ENCODE measurements around the gene IGFALS. TPM values are rescaled to one million over a fixed set of nuclear protein-coding genes. Genes with fewer than 3 reads are reported as not detected.

Gene IGFALS
- total RNA-seq, 3 donors from 2014 or later = 0.18 TPM; not detected in 2

DNA sequence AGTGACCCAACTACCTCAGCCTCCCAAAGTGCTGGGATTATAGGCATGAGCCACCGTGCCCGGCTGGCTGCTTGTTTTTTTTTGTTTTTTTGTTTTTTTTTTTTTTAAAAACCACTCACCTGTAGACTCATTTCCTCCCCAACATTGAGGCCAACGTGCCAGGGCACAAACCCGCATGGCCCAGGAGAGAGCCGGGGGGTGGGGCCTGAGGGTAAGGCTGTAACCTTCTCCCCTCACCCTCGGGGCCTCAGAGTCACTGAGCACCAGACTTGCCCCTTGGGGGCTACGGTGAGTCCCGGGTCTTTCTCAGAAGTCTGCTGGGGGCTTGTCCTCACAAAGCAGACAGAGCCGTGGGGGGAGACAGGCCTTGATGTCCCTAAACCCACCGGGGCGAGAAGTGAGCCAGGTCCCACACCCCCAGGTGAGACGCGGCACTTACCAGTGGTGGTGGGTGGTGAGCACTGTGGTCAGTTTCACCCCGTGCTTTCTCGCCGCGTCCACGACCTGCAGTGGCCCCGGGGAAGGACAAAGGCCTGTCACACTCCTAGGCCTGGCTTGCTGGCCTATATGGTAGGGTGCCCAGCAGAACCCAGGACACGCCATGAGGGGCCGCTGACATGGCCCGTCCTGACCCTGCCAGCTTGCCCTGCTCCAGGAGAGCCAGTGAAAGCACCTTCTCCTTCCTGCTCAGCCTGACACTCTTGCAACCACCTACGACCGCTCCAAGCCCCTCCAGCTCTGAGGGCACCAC is 28.5 kb upstream of the IGFALS start:
- DNase-seq = no peak
- Mint-ChIP-seq H3K9me3 (no peaks in the 10 kb centered on the region), H3K4me3 (no peak overlapping the region), H3K27me3 (ENCODE audit: low read depth) (no peaks in the 10 kb centered on the region), H3K4me1 (ENCODE audit: low read depth) (peaks cover 19% of the 10 kb centered on the region), H3K36me3 (ENCODE audit: insufficient read depth) (peaks cover 2% of the 10 kb centered on the region)
- ATAC-seq = no peak

DNA sequence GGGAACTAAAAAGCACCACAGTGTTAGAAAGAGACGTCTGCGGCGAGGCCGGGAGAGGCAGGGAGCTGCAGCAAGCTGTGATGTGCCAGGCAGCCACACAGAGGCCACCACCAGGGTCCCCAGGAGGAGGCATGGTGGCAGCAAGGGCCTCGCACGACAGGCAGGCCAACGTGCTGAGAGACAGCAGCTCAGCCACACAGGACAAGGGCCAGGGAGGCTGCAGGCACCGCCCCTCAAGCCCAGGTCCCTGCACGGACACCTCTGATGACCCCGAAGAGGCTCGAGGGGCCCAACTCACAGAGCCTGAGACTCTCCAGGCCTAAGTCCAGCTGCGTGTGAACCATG is 27.4 kb upstream of the IGFALS start:
- peaks cover 2% of the 10 kb centered on the region for H3K36me3 Mint-ChIP-seq (ENCODE audit: insufficient read depth)
- H3K4me3 Mint-ChIP-seq = no peak overlapping the region
- no peaks in the 10 kb centered on the region for H3K9me3 Mint-ChIP-seq
- no peaks in the 10 kb centered on the region for H3K27me3 Mint-ChIP-seq (ENCODE audit: low read depth)
- DNase-seq = no peak
- no peak for ATAC-seq
- peaks cover 18% of the 10 kb centered on the region for H3K4me1 Mint-ChIP-seq (ENCODE audit: low read depth)

DNA sequence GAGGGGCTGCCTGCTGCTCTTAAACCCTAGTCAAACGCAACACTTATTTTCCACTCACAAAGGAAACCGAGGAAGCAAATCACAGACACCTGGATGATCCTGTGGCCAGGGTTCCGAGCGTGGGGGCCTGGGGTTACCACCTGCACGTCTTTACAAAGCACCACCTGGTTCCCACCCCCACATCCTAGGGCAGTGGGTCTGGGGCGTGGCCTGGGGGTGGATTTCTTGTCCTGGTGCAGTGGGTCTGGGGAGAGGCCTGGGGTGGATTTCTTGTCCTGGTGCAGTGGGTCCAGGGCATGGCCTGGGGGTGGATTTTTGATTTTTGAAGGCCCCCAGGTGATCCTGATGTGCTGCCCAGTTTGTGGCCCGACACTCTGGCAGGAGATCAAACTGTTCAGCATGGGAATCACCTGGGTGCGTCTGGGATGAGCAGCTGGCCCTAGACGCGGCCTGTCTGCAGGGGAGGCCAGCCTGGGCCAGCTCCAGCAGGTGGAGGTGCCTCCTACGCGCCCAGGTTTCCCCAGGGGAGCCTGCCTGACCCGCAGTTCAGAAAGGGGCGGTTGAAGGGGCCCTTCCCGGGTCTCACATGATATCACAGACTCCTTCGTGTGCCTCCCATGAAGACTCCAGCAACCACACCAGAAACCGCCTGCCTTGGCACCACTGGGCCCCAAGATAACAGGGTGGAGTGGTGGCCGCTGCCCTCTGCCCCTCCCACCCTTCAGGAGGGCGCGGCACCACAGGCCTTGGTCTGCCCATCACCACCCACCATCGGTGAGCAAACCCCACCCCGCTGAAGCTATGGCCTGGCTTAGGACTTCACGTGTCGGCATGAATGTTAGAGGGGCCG is 26.8 kb upstream of the IGFALS start:
- Mint-ChIP-seq H3K9me3 (no peaks in the 10 kb centered on the region), H3K4me1 (ENCODE audit: low read depth) (peaks cover 12% of the 10 kb centered on the region), H3K36me3 (ENCODE audit: insufficient read depth) (peaks cover 5% of the 10 kb centered on the region), H3K27me3 (ENCODE audit: low read depth) (no peaks in the 10 kb centered on the region), H3K4me3 (no peak overlapping the region)
- no peak for ATAC-seq
- no peak for DNase-seq

DNA sequence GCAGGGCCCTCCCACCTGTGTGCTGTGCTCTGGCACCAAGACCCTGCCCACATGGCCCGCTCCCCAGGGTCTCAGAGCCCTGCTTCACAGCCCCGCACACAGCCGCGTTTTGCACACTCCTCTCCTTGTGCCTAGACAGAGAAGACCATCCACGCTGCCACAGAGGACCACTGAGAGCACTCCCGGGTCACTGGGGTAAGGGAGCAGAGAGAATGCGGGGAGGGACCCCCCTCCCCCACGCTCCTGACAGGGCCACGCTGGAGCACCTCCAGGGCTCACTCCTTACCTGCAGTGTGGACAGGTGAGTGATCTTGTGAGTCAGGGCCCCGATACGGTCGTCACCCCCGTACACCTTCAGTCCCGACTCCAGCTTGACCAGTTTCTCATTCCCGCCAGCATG is 26.1 kb upstream of the IGFALS start:
- peaks cover 9% of the 10 kb centered on the region for H3K36me3 Mint-ChIP-seq (ENCODE audit: insufficient read depth)
- no peak overlapping the region for H3K4me3 Mint-ChIP-seq
- no peak for ATAC-seq
- peaks cover 9% of the 10 kb centered on the region for H3K4me1 Mint-ChIP-seq (ENCODE audit: low read depth)
- H3K9me3 Mint-ChIP-seq = no peaks in the 10 kb centered on the region
- no peak for DNase-seq
- H3K27me3 Mint-ChIP-seq (ENCODE audit: low read depth) = no peaks in the 10 kb centered on the region

DNA sequence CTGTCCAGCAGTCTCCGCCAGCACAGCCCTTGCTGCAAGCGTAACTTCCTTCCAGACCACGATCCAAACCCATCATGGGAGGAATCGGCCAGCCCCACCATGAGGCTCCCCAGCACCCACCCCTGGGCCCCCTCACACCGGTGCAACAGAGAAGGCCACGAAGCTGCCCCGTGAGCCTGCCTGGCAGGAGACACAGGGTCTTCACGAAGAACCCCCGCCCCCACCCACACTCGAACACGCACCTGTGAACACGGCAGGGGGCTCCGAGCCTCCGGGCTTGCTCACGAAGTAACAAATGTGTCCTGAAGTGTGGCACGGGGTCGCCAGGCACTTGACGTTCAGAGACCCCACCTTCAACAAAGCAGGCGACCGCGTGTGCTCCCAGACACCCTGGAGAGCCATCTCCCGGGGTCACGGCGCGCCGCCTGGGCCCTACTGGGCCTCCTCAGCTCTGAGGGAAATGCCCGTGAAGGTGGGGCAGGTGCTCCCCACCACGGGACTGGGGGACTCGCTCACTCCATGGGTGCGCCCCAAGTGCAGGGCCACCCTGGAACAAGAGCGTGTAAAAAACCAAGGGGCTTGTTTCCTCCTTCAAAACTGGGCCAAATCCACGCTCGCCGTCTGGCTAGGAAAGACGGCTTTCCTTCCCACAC is 25.5 kb upstream of the IGFALS start:
- DNase-seq = no peak
- no peaks in the 10 kb centered on the region for H3K27me3 Mint-ChIP-seq (ENCODE audit: low read depth)
- H3K9me3 Mint-ChIP-seq = no peaks in the 10 kb centered on the region
- ATAC-seq = no peak
- H3K4me3 Mint-ChIP-seq = no peak overlapping the region
- H3K36me3 Mint-ChIP-seq (ENCODE audit: insufficient read depth) = peaks cover 9% of the 10 kb centered on the region
- peaks cover 3% of the 10 kb centered on the region for H3K4me1 Mint-ChIP-seq (ENCODE audit: low read depth)

DNA sequence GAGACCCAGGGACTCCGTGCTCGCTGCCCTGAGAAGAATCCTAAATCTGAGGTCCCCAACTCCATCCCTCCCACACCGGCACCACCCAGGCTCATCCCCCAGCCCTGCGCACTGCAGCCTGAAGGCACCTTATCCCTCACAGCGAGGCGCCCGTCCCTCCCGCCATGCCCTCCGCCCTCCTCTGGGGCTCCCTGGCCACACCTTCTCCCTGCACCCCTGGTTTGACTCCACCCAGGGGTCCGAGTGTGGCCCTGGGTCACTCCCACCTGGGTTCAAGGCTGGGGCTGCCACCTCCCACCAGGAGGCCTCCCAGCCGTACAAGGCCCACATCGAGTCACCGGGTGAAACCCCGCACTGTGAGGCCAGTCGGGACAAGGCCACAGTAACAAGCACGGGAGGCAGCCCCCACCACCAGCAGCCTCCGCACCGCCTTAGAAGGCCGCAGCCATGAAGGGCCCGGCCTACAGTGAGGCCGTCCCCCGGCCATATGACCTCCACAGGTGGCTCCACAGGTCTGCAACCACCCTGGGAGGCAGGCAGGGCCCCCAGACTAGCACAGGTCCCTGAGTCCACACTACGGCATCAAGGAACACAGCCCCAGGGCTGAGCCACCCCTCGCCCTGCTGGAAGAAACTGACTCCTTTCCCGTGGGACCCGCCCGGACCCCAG is 24.8 kb upstream of the IGFALS start:
- DNase-seq (no peak), ATAC-seq (no peak)
- Mint-ChIP-seq H3K4me1 (ENCODE audit: low read depth) (peaks cover under 1% of the 10 kb centered on the region), H3K4me3 (no peak overlapping the region), H3K27me3 (ENCODE audit: low read depth) (no peaks in the 10 kb centered on the region), H3K36me3 (ENCODE audit: insufficient read depth) (peaks cover 11% of the 10 kb centered on the region), H3K9me3 (no peaks in the 10 kb centered on the region)

DNA sequence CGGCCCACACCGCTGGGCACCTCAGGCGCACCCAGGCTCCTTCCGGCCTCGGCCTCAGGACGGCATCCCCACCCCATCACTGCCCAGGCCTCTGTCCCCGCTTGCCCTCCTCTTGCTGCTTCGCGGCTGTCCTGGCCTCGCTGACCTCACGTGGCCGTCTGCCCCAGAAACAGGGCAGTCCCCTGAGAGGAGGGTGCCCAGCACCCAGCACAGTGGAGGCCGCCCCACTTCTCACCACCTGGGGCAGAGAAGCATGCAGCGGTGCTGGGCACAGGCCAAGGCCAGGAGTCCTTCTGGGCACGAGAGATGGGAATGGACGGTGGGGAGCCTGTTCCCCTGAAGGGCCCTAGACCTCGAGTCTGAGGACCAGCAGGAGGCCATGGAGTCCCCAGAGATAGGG is 24.2 kb upstream of the IGFALS start:
- peaks cover 11% of the 10 kb centered on the region for H3K36me3 Mint-ChIP-seq (ENCODE audit: insufficient read depth)
- peaks cover 5% of the 10 kb centered on the region for H3K4me1 Mint-ChIP-seq (ENCODE audit: low read depth)
- no peak overlapping the region for H3K4me3 Mint-ChIP-seq

DNA sequence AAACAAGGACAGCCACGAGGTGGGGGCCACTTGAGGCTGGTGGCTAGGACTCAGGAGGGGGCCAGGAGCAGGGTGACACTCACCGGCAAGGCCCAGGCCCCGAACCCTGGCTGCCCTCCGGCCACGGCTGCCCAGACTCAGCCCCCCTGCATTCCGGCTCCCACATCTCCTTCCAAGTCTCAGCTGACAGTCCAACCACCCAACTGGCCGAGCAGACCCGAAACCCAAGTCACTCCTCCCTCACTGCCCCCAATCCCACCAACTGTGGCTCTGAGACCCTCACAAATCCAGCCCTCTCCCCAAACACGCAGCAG is 23.7 kb upstream of the IGFALS start:
- ATAC-seq = no peak
- peaks cover 7% of the 10 kb centered on the region for H3K4me1 Mint-ChIP-seq (ENCODE audit: low read depth)
- H3K27me3 Mint-ChIP-seq (ENCODE audit: low read depth) = no peaks in the 10 kb centered on the region
- peaks cover 11% of the 10 kb centered on the region for H3K36me3 Mint-ChIP-seq (ENCODE audit: insufficient read depth)
- no peak overlapping the region for H3K4me3 Mint-ChIP-seq
- DNase-seq = no peak
- H3K9me3 Mint-ChIP-seq = no peaks in the 10 kb centered on the region

More for the DNA sequence above, 24.2 kb upstream of the IGFALS start:
- ATAC-seq = no peak
- no peak for DNase-seq
- Mint-ChIP-seq H3K27me3 (ENCODE audit: low read depth) (no peaks in the 10 kb centered on the region), H3K9me3 (no peaks in the 10 kb centered on the region)

DNA sequence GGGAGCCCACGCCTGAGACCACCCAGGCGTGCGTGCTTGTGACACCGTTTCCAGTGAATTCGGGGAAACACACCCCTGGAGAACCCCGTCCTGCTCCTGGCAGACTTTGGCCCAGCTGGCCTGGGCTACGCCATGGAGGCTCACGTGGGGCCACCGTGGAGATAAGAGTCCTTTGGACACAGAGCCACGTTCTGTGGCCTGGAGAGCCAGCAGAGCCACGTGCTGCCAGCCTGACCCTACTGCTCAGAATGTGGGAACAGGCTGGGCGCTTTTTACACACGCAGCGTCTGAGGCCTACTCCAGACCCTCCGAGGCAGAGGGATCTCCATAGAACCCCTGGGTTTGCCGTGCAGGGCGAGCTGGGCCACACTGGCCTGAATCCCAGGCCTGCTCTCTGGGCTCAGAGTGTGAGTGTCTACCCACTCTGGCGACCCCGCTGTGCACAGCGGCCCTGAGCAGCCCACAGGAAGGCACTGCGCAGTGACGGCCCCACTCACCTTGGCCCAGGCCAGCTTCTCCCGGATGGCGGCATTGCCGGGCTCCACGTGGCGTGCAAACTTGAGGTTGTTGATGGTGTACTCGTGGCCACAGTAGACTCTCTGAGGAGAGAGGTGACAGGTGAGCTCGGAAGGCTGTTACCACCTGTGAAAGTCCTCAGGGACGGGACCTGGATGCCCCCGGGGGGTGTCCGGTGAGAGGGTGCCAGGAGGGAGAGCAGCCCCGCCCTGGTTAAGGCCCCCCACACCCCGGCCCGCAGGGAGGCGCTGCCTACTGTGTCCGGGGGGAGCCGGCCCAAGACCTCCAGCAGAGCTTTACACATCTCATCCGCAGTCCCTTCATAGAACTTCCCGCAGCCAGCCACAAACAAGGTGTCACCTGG is 23.1 kb upstream of the IGFALS start:
- Mint-ChIP-seq H3K9me3 (no peaks in the 10 kb centered on the region), H3K4me3 (no peak overlapping the region), H3K4me1 (ENCODE audit: low read depth) (peaks cover 7% of the 10 kb centered on the region), H3K36me3 (ENCODE audit: insufficient read depth) (peaks cover 11% of the 10 kb centered on the region), H3K27me3 (ENCODE audit: low read depth) (no peaks in the 10 kb centered on the region)
- DNase-seq = no peak
- ATAC-seq = no peak

DNA sequence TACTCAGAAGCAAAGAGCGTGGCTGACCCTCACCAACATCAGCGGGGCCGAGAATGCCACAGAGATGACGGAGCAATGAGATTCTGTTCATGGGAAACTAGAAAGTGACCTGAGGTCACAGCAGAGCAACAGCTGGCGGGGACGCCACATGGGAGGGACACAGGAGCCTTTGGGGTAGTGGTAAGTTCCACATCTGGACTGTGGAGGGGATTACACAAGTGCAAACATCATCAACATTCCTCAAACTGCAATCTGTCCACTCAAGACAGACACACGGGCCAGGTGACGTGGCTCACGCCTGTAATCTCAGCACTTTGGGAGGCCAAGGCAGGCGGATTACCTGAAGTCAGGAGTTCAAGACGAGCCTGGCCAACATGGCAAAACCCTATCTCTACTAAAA is 22.0 kb upstream of the IGFALS start:
- Mint-ChIP-seq H3K4me1 (ENCODE audit: low read depth) (peaks cover 7% of the 10 kb centered on the region), H3K4me3 (no peak overlapping the region), H3K36me3 (ENCODE audit: insufficient read depth) (peaks cover 11% of the 10 kb centered on the region), H3K27me3 (ENCODE audit: low read depth) (no peaks in the 10 kb centered on the region), H3K9me3 (no peaks in the 10 kb centered on the region)
- DNase-seq = no peak
- ATAC-seq = no peak

DNA sequence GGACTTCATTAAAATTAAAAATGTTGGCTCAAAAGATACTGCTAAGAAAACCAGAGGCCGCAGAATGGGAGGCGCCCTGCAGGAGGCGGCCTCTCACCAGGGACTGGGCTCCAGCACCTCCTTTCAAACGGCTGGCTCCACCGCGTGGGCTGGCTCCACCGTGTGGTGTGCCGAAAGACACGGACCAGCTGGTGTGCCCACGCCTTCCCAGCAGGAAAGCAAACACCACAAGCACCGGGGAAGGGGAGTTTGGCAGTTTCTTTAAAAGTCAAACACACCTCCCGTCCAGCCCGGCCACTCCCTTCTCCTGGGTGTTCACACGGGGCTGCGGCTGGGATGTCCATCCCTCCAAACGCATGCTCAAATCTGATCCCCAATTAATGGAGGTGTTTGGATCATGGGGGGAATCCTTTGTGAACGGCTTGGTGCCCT is 19.2 kb upstream of the IGFALS start:
- Mint-ChIP-seq H3K4me1 (ENCODE audit: low read depth) (peaks cover 7% of the 10 kb centered on the region), H3K27me3 (ENCODE audit: low read depth) (no peaks in the 10 kb centered on the region), H3K36me3 (ENCODE audit: insufficient read depth) (peaks cover 12% of the 10 kb centered on the region), H3K4me3 (no peak overlapping the region), H3K9me3 (no peaks in the 10 kb centered on the region)
- DNase-seq = peak; percentile 48
- peak; percentile 61 to 82 for ATAC-seq

DNA sequence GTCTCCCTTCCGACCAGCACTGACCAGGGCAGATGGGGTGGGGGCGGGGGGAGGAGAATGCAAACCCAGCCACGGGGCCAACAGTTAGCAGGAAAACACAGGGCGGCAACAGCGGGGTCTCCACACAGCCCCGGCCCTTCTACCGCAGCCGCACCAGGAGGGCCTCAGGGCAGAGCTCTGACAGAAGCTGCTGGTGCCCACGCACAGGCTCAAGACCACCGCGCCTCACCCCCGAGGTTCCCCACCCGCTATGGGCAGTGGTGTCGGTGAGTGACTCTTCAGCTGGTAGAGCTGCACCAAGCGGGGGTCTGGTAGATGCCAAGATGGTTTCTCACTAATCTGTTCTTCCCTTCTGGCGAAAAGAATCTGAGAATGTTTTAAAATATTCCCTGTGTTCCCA is 17.0 kb upstream of the IGFALS start:
- H3K4me3 Mint-ChIP-seq = no peak overlapping the region
- no peaks in the 10 kb centered on the region for H3K27me3 Mint-ChIP-seq (ENCODE audit: low read depth)
- ATAC-seq = no peak
- peaks cover 18% of the 10 kb centered on the region for H3K36me3 Mint-ChIP-seq (ENCODE audit: insufficient read depth)
- H3K9me3 Mint-ChIP-seq = no peaks in the 10 kb centered on the region
- DNase-seq = no peak
- peaks cover 7% of the 10 kb centered on the region for H3K4me1 Mint-ChIP-seq (ENCODE audit: low read depth)

DNA sequence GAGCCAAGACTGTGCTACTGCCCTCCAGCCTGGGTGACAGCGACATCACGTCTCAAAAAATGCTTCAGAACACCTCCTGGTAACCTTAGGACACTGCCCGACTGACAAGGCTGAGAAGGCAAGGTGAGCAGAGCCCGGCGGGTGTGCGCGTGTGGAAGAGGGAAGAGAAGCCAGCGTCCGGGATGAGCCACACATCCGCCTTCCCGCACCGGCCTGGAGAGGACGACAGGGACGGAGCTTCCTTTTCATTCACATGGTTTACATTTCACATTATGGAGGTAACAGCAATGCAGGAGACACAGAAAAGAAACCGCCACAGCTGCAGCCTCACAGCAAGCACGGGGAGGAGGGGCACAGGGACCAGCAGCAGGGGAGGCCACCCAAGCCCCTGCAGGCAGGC is 16.6 kb upstream of the IGFALS start:
- no peaks in the 10 kb centered on the region for H3K27me3 Mint-ChIP-seq (ENCODE audit: low read depth)
- peaks cover 14% of the 10 kb centered on the region for H3K36me3 Mint-ChIP-seq (ENCODE audit: insufficient read depth)
- DNase-seq (no peak), ATAC-seq (no peak)
- H3K9me3 Mint-ChIP-seq = no peaks in the 10 kb centered on the region
- H3K4me1 Mint-ChIP-seq (ENCODE audit: low read depth) = peaks cover 7% of the 10 kb centered on the region
- H3K4me3 Mint-ChIP-seq = no peak overlapping the region
